ENCODE measurements around the gene TBKBP1.

DNA sequence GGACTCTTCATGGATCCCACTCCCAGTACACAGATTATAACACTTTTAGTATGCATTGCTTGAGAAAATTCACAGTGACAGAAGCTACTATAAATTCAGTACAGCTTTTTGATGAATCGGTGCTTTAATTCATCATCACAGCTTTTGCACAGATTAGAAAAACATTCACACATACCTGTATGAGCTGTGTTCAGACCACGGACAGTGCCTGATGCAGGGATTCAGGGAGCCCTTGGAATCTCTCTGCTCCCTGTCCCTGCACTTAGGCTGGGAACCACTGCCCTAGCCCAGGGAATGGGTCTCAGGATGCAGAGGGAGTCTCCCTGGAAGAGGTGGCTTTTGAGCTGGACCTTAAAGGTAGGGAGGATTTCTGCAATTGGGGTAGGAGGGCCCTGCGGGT, 13.9 kb downstream of the TBKBP1 start:
- TF ChIP-seq POLR2AphosphoS5 (IDR thresholded peaks at IDR 0.05) (no peak), POLR2A (IDR thresholded peaks at IDR 0.05) (no peak)
- TF ChIP-seq, protein P1, sequence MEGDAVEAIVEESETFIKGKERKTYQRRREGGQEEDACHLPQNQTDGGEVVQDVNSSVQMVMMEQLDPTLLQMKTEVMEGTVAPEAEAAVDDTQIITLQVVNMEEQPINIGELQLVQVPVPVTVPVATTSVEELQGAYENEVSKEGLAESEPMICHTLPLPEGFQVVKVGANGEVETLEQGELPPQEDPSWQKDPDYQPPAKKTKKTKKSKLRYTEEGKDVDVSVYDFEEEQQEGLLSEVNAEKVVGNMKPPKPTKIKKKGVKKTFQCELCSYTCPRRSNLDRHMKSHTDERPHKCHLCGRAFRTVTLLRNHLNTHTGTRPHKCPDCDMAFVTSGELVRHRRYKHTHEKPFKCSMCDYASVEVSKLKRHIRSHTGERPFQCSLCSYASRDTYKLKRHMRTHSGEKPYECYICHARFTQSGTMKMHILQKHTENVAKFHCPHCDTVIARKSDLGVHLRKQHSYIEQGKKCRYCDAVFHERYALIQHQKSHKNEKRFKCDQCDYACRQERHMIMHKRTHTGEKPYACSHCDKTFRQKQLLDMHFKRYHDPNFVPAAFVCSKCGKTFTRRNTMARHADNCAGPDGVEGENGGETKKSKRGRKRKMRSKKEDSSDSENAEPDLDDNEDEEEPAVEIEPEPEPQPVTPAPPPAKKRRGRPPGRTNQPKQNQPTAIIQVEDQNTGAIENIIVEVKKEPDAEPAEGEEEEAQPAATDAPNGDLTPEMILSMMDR (IDR thresholded peaks at IDR 0.05): no peak

Measured in breast epithelium (tissue), 3 donors.